ENCODE data around the gene ADAMTSL1. TPM values are rescaled to one million over a fixed set of nuclear protein-coding genes. Genes with fewer than 3 reads are reported as not detected.

ADAMTSL1 gene
- total and polyA plus RNA-seq, 8 donors, result 1.1 to 98.8 (median 8.4) TPM

DNA sequence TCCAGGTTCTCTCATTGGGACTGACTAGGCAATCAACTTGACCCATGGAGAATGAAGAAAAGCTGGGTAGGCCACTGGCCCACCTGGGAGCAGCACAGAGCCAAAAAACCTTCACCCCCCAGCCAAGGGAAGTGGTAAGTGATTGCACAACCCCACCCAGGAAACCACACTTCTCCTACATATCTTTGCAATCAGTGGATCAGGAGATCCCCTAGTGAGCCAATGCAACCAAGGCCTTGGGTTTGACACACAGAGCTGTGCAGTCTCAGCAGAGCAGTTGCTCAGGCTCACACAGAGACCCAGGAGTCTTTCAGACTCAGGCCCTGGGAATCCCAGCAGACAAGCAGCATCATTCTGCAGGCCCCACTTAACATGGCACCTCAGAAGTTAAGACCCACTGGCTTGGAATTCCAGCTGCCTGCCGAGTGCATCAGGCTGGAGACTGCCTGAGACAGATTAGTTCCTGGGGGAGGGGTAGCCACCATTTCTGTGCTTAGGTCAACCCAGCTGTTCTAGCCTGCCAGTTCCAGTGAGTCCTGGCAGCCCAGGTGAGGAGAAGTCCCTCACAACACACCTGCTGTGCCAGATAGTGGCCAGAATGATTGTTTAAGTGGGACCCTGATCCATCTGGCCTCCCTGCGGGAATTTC is 422.7 kb downstream of the ADAMTSL1 start:
- no peak for DNase-seq
- WGBS, 5 donors, result 80 to 97% (median 92%) methylated on average over 1 to 2 of the region's 2 CpGs
- H3K4me1 ChIP-seq, result no peaks in the 10 kb centered on the region
- intact Hi-C loops (cut with DNase I; ENCODE audit: low total_unique reads), result no loop called here
- H3K27ac ChIP-seq, result no peak overlapping the region
- H3K27me3 ChIP-seq, result no peaks in the 10 kb centered on the region
- peaks cover 0 to 37% (median 13%) of the 10 kb centered on the region in 4 donors for H3K9me3 ChIP-seq
- TF ChIP-seq POLR2AphosphoS5 (IDR thresholded peaks at IDR 0.05) (no peak), EP300 (IDR thresholded peaks at IDR 0.05) (no peak), POLR2A (IDR thresholded peaks at IDR 0.05) (no peak)
- TF ChIP-seq, protein P1, sequence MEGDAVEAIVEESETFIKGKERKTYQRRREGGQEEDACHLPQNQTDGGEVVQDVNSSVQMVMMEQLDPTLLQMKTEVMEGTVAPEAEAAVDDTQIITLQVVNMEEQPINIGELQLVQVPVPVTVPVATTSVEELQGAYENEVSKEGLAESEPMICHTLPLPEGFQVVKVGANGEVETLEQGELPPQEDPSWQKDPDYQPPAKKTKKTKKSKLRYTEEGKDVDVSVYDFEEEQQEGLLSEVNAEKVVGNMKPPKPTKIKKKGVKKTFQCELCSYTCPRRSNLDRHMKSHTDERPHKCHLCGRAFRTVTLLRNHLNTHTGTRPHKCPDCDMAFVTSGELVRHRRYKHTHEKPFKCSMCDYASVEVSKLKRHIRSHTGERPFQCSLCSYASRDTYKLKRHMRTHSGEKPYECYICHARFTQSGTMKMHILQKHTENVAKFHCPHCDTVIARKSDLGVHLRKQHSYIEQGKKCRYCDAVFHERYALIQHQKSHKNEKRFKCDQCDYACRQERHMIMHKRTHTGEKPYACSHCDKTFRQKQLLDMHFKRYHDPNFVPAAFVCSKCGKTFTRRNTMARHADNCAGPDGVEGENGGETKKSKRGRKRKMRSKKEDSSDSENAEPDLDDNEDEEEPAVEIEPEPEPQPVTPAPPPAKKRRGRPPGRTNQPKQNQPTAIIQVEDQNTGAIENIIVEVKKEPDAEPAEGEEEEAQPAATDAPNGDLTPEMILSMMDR (IDR thresholded peaks at IDR 0.05), result no peak
- H3K4me3 ChIP-seq, result no peak overlapping the region
- H3K36me3 ChIP-seq, result peaks cover 0 to 10% (median 5%) of the 10 kb centered on the region in 4 donors

DNA sequence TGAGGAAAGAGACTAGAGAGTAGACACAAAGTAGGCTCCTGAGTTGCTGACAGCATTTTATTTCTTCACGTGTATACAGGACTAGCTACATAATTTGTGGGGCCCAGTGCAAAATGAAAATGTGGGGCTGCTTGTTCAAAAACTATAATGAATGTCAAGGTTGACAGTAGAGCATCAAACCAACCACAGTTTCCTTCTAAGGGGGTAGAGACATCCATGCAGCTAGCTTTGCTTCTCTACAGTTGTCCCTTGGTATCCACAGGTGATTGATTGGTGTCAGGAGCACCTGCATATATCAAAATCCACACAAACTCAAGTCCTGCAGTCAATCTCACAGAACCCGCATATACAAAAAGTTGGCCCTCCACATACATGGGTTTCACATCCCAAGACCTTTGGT is 429.5 kb downstream of the ADAMTSL1 start:
- no peaks in the 10 kb centered on the region for H3K27me3 ChIP-seq
- no peaks in the 10 kb centered on the region for H3K4me1 ChIP-seq
- intact Hi-C loops (cut with DNase I; ENCODE audit: low total_unique reads), result no loop called here
- DNase-seq, result no peak
- H3K27ac ChIP-seq, result no peak overlapping the region
- TF ChIP-seq POLR2A (IDR thresholded peaks at IDR 0.05), result no peak
- TF ChIP-seq POLR2AphosphoS5 (IDR thresholded peaks at IDR 0.05), result no peak
- TF ChIP-seq, protein P1 (IDR thresholded peaks at IDR 0.05), result no peak
- no peak for TF ChIP-seq EP300 (IDR thresholded peaks at IDR 0.05)
- whole genome bisulfite sequencing, 5 donors, result 89 to 96% (median 93%) methylated on average over 2 of the region's 2 CpGs
- H3K36me3 ChIP-seq, result peaks cover 0 to 4% (median 0%) of the 10 kb centered on the region in 4 donors
- H3K9me3 ChIP-seq, result peaks cover 0 to 15% (median 0%) of the 10 kb centered on the region in 4 donors
- H3K4me3 ChIP-seq, result no peak overlapping the region

DNA sequence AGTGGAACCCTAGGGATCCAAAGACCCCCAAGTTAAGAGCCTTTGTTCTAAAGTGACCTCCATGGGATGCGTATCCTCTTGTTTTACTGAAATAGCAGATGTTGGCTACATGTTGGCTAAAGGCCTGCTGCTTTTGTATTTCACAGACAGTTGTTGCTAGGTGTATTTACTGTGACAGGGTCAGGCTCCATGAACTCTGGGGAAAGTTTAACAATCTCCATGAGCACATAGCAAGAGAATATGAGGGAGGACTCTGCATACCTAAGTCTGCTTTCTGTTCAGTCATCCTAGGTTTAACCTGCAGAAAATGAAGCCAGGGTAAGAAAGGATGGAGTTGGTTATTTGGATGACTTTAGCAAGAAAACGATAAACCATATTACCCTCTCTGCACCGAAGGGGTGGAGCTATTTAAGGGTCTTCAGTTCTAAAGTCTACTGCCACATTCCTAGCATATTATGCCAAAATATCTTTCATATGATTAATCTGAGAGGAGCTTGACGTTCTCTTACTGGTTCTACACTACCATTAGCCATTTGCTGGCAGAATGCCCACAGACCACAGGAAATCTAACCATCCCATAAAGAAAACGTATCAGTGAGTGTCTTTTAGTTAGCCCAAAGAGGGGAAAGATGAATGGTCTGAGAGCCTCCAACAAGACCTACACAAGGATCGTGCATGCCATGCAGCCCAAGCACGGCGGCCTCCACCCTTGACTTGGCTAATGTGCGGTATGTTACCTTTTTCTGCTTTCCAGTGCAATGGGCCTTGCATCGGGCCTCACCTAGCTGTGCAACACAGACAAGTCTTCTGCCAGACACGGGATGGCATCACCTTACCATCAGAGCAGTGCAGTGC is 431.3 kb downstream of the ADAMTSL1 start:
- Histone ChIP-seq H3K9me3 (peaks cover 0 to 15% (median 0%) of the 10 kb centered on the region in 4 donors), H3K4me1 (peaks cover 0 to 14% (median 5%) of the 10 kb centered on the region in 4 donors), H3K36me3 (peaks cover 0 to 4% (median 0%) of the 10 kb centered on the region in 4 donors), H3K27ac (no peak overlapping the region), H3K27me3 (no peaks in the 10 kb centered on the region), H3K4me3 (no peak overlapping the region)
- DNase-seq, result no peak
- intact Hi-C loops (cut with DNase I; ENCODE audit: low total_unique reads), result no loop called here
- no peak for TF ChIP-seq POLR2AphosphoS5 (IDR thresholded peaks at IDR 0.05)
- TF ChIP-seq, protein P1 (IDR thresholded peaks at IDR 0.05), result no peak
- no peak for TF ChIP-seq EP300 (IDR thresholded peaks at IDR 0.05)
- no peak for TF ChIP-seq POLR2A (IDR thresholded peaks at IDR 0.05)
- 84 to 94% (median 90%) methylated on average over 10 to 11 of the region's 11 CpGs for WGBS, 5 donors

DNA sequence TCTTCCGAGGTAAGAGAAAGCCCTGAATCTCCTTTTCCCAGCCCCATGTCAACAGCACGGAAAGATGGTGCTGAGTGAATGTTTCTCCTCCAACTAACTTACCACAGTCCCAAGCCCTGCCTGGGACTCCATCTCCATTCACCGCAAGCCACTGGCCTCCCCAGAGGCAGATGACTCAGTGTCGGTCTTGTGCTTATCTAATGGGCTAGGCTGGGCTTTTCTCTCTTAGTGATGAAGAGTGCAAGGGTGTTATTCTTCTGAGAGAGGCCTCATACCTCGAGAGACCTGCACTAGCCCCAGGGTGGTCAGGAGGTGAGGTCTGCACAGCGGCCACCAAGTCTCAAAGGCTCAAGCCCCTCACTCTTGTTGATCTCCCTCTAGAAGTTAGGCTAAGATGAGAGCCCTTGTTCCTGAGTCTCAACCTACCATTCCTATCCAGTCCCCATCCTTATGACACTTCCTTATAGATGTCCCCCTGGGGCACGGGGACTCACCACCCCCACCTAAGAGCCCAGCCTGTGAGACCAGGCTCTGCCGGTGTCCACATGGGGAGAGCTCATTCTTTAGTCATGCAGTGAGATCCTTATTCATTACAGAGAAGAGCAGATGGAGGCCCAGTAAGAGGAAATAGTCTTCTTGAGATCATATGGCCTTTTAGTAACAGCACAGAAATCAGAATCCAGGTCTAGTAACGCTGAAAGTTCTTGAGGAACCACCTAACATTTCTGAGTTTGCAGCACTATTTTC is 432.1 kb downstream of the ADAMTSL1 start:
- no peak overlapping the region for H3K27ac ChIP-seq
- 84 to 95% (median 93%) methylated on average over 9 of the region's 9 CpGs for WGBS, 5 donors
- peaks cover 0 to 14% (median 7%) of the 10 kb centered on the region in 4 donors for H3K4me1 ChIP-seq
- intact Hi-C loops (cut with DNase I; ENCODE audit: low total_unique reads), result no loop called here
- H3K36me3 ChIP-seq, result peaks cover 0 to 4% (median 0%) of the 10 kb centered on the region in 4 donors
- H3K27me3 ChIP-seq, result no peaks in the 10 kb centered on the region
- no peak for TF ChIP-seq EP300 (IDR thresholded peaks at IDR 0.05)
- TF ChIP-seq, protein P1 (IDR thresholded peaks at IDR 0.05), result no peak
- no peak for DNase-seq
- peaks cover 0 to 9% (median 0%) of the 10 kb centered on the region in 4 donors for H3K9me3 ChIP-seq
- H3K4me3 ChIP-seq, result no peak overlapping the region

All from stomach (tissue), 9 donors.